HG02610 (cell line): ENCODE measurements around the gene DHRS2.

Experiments
- ATAC-seq: cut with Tn5 transposase; IDR thresholded peaks from one replicate; pipeline ENCODE4 v1.9.1; 2021; ENCODE audit warnings: mild to moderate bottlenecking, moderate library complexity; ENCODE audit not compliant: unreplicated experiment

The DHRS2 gene

GRCh38 chr14:23646648-23647549 lies 10.7 kb downstream of the DHRS2 start:
- ATAC-seq: no peak

GRCh38 chr14:23647619-23648018 lies 11.5 kb downstream of the DHRS2 start:
- ATAC-seq: no peak

- ATAC-seq: no peak
Observed at GRCh38 chr14:23648764-23649460, 12.7 kb downstream of the DHRS2 start.

GRCh38 chr14:23650506-23650905 lies 14.3 kb downstream of the DHRS2 start:
- no peak for ATAC-seq

GRCh38 chr14:23653051-23653450 lies 16.9 kb downstream of the DHRS2 start:
- ATAC-seq: no peak

- ATAC-seq: no peak
Observed at GRCh38 chr14:23654231-23654630, 18.1 kb downstream of the DHRS2 start.

GRCh38 chr14:23657959-23658470 lies 21.9 kb downstream of the DHRS2 start:
- no peak for ATAC-seq

- ATAC-seq: no peak
Observed at GRCh38 chr14:23660290-23661226, 24.4 kb downstream of the DHRS2 start.

GRCh38 chr14:23661542-23661941 lies 25.4 kb downstream of the DHRS2 start:
- ATAC-seq: no peak

GRCh38 chr14:23663127-23663526 lies 27.0 kb downstream of the DHRS2 start:
- no peak for ATAC-seq

- no peak for ATAC-seq
Observed at GRCh38 chr14:23663711-23664110, 27.5 kb downstream of the DHRS2 start.

GRCh38 chr14:23664207-23664885 lies 28.2 kb downstream of the DHRS2 start:
- ATAC-seq: no peak

- no peak for ATAC-seq
Observed at GRCh38 chr14:23665302-23666016, 29.3 kb downstream of the DHRS2 start.

GRCh38 chr14:23667134-23667533 lies 31.0 kb downstream of the DHRS2 start:
- no peak for ATAC-seq

GRCh38 chr14:23669441-23669840 lies 33.3 kb downstream of the DHRS2 start:
- no peak for ATAC-seq

- no peak for ATAC-seq
Observed at GRCh38 chr14:23670481-23670880, 34.3 kb downstream of the DHRS2 start.

GRCh38 chr14:23672200-23672599 lies 36.0 kb downstream of the DHRS2 start:
- ATAC-seq: no peak

GRCh38 chr14:23675337-23675736 lies 39.2 kb downstream of the DHRS2 start:
- no peak for ATAC-seq

GRCh38 chr14:23675906-23676305 lies 39.7 kb downstream of the DHRS2 start:
- ATAC-seq: no peak

GRCh38 chr14:23681337-23681736 lies 45.2 kb downstream of the DHRS2 start:
- ATAC-seq: no peak
